ENCODE data around the gene PDIA5.

The PDIA5 gene

DNA sequence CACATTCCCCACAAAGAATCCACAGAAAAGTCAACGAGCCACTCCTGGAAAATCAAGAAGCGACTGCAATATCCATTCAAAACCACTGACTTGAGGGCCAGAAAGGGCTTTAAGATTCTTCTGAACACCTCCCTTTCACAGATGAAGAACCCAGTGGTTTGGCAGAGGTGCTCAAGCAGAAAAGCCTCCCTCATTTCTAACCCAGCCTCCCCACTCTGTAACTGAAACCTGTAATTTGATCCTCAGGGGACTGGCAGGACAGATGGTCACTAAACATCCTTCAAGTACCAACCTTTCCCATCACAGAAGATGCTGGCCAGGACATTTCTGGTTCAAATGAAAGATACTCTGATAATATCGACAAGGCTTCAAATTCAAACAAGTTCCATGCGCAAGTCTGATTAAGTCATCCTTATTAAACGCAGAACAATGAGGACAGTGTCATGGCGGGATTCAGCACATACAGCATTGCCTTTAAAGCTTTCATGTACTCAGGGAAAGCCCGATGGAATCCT is 44.8 kb upstream of the PDIA5 start:
- H3K4me3 ChIP-seq (ENCODE audit: low read length, poor library complexity, severe bottlenecking) = no peak overlapping the region
- no peaks in the 10 kb centered on the region for H4K20me1 ChIP-seq (ENCODE audit: insufficient read depth, low read length, poor library complexity, severe bottlenecking)
- no peaks in the 10 kb centered on the region for H3K79me2 ChIP-seq (ENCODE audit: insufficient read depth, low read length)
- peaks cover 3% of the 10 kb centered on the region for H3K27me3 ChIP-seq (ENCODE audit: insufficient read depth, low read length, poor library complexity, severe bottlenecking)
- H3K9me3 ChIP-seq (ENCODE audit: insufficient read depth, low read depth, low read length) = no peaks in the 10 kb centered on the region
- H3F3A ChIP-seq (ENCODE audit: low read depth) = no peaks in the 10 kb centered on the region
- H3K4me1 ChIP-seq (ENCODE audit: insufficient read depth, low read length, poor library complexity, severe bottlenecking) = no peaks in the 10 kb centered on the region
- H2AFZ ChIP-seq (ENCODE audit: low read length) = no peak overlapping the region
- no peak for TF ChIP-seq EZH2phosphoT487 (IDR thresholded peaks at IDR 0.05; ENCODE audit: borderline replicate concordance)
- TF ChIP-seq, protein P1, sequence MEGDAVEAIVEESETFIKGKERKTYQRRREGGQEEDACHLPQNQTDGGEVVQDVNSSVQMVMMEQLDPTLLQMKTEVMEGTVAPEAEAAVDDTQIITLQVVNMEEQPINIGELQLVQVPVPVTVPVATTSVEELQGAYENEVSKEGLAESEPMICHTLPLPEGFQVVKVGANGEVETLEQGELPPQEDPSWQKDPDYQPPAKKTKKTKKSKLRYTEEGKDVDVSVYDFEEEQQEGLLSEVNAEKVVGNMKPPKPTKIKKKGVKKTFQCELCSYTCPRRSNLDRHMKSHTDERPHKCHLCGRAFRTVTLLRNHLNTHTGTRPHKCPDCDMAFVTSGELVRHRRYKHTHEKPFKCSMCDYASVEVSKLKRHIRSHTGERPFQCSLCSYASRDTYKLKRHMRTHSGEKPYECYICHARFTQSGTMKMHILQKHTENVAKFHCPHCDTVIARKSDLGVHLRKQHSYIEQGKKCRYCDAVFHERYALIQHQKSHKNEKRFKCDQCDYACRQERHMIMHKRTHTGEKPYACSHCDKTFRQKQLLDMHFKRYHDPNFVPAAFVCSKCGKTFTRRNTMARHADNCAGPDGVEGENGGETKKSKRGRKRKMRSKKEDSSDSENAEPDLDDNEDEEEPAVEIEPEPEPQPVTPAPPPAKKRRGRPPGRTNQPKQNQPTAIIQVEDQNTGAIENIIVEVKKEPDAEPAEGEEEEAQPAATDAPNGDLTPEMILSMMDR (conservative IDR thresholded peaks at IDR 0.05; ENCODE audit: low read length) = no peak
- no peaks in the 10 kb centered on the region for H3K36me3 ChIP-seq (ENCODE audit: insufficient read depth, low read length)
- no peak overlapping the region for H3K4me2 ChIP-seq (ENCODE audit: low read depth, low read length, poor library complexity, severe bottlenecking)
- no peaks in the 10 kb centered on the region for H3K9me2 ChIP-seq (replicated peaks; ENCODE audit: low read depth, low read length)
- no peak overlapping the region for H3K9ac ChIP-seq (ENCODE audit: low read depth, low read length, poor library complexity, severe bottlenecking)

DNA sequence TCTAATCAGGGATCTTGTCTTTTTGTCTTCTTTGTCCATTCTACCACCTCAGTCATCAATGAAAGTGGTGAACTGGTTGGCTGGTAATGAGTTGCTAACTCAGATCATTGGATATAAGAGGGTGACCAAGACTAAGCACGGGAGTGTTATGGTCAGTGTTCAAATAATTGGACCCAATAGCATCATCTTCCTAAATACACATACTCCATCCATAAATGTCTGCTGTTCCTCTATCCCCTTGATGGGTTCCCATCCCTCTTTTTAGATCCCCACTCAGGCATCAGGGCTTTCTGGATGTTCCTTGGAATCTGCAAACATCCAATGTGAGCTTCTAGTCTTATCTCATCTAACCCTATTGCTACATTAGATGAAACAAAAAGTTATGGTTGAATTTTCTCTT is 42.8 kb upstream of the PDIA5 start:
- H4K20me1 ChIP-seq (ENCODE audit: insufficient read depth, low read length, poor library complexity, severe bottlenecking) = no peaks in the 10 kb centered on the region
- H3K9me3 ChIP-seq (ENCODE audit: insufficient read depth, low read depth, low read length) = no peaks in the 10 kb centered on the region
- no peak overlapping the region for H3K9ac ChIP-seq (ENCODE audit: low read depth, low read length, poor library complexity, severe bottlenecking)
- peaks cover 9% of the 10 kb centered on the region for H3K27me3 ChIP-seq (ENCODE audit: insufficient read depth, low read length, poor library complexity, severe bottlenecking)
- no peaks in the 10 kb centered on the region for H3F3A ChIP-seq (ENCODE audit: low read depth)
- H3K4me3 ChIP-seq (ENCODE audit: low read length, poor library complexity, severe bottlenecking) = no peak overlapping the region
- H3K36me3 ChIP-seq (ENCODE audit: insufficient read depth, low read length) = no peaks in the 10 kb centered on the region
- H3K4me1 ChIP-seq (ENCODE audit: insufficient read depth, low read length, poor library complexity, severe bottlenecking) = peaks cover 11% of the 10 kb centered on the region
- H3K79me2 ChIP-seq (ENCODE audit: insufficient read depth, low read length) = no peaks in the 10 kb centered on the region
- TF ChIP-seq, protein P1 (conservative IDR thresholded peaks at IDR 0.05; ENCODE audit: low read length) = no peak
- TF ChIP-seq EZH2phosphoT487 (IDR thresholded peaks at IDR 0.05; ENCODE audit: borderline replicate concordance) = no peak
- H2AFZ ChIP-seq (ENCODE audit: low read length) = no peak overlapping the region
- no peaks in the 10 kb centered on the region for H3K9me2 ChIP-seq (replicated peaks; ENCODE audit: low read depth, low read length)
- no peak overlapping the region for H3K4me2 ChIP-seq (ENCODE audit: low read depth, low read length, poor library complexity, severe bottlenecking)

DNA sequence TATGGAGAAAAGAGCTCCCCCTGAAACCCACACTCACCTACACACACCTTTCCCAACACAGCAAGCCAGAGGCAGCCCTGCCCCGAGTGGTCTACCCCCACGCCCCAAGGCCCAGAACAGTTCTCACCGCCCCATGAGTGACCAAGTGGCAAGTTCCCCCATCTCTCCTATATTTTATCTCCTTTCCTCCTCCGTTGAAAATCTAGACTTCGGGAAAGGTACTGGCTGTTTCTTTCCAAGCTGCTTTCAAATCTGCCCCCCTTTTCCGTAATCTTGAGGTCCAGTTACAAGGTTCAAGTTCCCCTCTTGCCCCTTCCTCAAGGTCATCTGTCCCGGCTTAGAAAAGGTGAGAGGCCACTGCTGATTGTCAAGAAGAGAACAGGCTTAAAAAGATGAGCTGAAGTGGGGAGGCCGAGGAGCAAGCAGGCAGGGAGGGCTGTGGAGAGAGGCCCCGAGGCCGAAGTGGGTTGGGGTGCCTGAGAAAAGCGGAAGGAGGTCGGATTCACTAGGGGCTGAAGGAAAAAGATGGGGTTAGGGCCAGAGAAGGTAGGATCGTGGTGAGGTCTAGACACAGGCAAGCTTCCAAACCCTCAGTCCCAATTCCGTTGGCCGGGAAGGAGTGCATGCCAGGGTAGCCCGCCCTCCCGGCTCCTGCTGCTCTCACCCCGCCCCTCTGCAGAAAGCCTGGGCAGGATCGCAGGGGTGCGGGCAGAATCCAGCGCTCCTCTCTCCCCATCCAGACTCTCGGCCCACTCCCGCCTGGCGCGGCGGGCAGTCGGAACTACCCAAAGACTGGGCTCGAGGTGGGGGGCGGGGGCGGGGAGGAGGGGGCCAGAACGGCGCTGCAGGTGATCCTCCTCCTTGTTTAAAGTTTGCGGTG is 40.9 kb upstream of the PDIA5 start:
- H3F3A ChIP-seq (ENCODE audit: low read depth) = no peaks in the 10 kb centered on the region
- H3K4me1 ChIP-seq (ENCODE audit: insufficient read depth, low read length, poor library complexity, severe bottlenecking) = peaks cover 16% of the 10 kb centered on the region
- no peaks in the 10 kb centered on the region for H3K36me3 ChIP-seq (ENCODE audit: insufficient read depth, low read length)
- no peak overlapping the region for H3K4me2 ChIP-seq (ENCODE audit: low read depth, low read length, poor library complexity, severe bottlenecking)
- TF ChIP-seq, protein P1 (conservative IDR thresholded peaks at IDR 0.05; ENCODE audit: low read length) = no peak
- no peak for TF ChIP-seq EZH2phosphoT487 (IDR thresholded peaks at IDR 0.05; ENCODE audit: borderline replicate concordance)
- no peaks in the 10 kb centered on the region for H3K79me2 ChIP-seq (ENCODE audit: insufficient read depth, low read length)
- H3K4me3 ChIP-seq (ENCODE audit: low read length, poor library complexity, severe bottlenecking) = no peak overlapping the region
- no peaks in the 10 kb centered on the region for H3K9me2 ChIP-seq (replicated peaks; ENCODE audit: low read depth, low read length)
- H2AFZ ChIP-seq (ENCODE audit: low read length) = no peak overlapping the region
- no peaks in the 10 kb centered on the region for H4K20me1 ChIP-seq (ENCODE audit: insufficient read depth, low read length, poor library complexity, severe bottlenecking)
- no peak overlapping the region for H3K9ac ChIP-seq (ENCODE audit: low read depth, low read length, poor library complexity, severe bottlenecking)
- peaks cover 9% of the 10 kb centered on the region for H3K27me3 ChIP-seq (ENCODE audit: insufficient read depth, low read length, poor library complexity, severe bottlenecking)
- H3K9me3 ChIP-seq (ENCODE audit: insufficient read depth, low read depth, low read length) = no peaks in the 10 kb centered on the region

Measured in Loucy (cell line).